ENCODE measurements around the gene IL18R1. TPM values are rescaled to one million over a fixed set of nuclear protein-coding genes. Genes with fewer than 3 reads are reported as not detected.

The IL18R1 gene
- polyA plus RNA-seq, 1 donor (not counting 4 experiments of a cell fraction or from before 2014, with no cell fraction given), result 1.7 TPM

DNA sequence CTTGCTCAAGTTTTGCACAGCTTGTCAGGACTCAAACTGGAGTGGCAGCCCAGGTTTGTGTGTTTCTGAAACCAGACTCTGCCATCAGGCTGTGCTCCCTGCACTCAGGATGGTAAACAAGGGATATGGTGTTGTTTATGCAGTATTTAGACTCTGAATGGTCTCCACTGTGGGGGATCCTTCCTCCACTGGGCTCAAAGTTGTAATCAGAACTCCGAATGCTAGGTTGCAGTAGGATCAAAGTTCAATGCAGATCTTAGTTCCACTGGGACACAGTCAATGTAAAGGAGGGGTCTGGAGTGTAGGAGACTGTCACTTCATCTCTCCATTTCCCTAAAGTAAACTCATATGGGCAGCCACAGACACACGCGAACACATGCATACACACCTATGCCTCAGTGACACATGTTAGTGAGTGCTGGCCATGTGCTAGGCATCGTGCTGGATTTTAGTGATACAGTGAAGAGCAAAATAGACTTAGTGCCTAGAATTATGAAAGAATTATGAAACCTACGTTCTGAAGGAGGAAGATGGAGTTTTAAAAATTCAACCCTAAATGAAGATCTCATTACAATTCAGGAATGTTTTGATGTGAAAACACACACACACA, 6.1 kb downstream of the IL18R1 start:
- Histone ChIP-seq H3K9me1 (ENCODE audit: control insufficient read depth, extremely low read depth, insufficient read depth, low read length) (no peaks in the 10 kb centered on the region), H2AFZ (ENCODE audit: control insufficient read depth, low read length) (no peak overlapping the region), H3K36me3 (ENCODE audit: control insufficient read depth in 2 of 2, extremely low read depth in 1 of 2, insufficient read depth in 2 of 2, low read length in 2 of 2) (no peaks in the 10 kb centered on the region), H3K4me2 (ENCODE audit: control insufficient read depth, extremely low read depth, insufficient read depth, low read depth, low read length) (no peak overlapping the region), H3K27ac (ENCODE audit: control insufficient read depth, insufficient read depth, low read length) (no peak overlapping the region), H3K4me1 (ENCODE audit: control insufficient read depth, extremely low read depth, insufficient read depth, low read length) (peaks cover 10% of the 10 kb centered on the region), H3K9me3 (ENCODE audit: control insufficient read depth, low read depth, low read length) (peaks cover 2% of the 10 kb centered on the region), H4K20me1 (ENCODE audit: control insufficient read depth, extremely low read depth, insufficient read depth, low read length) (no peaks in the 10 kb centered on the region), H3K9ac (ENCODE audit: control insufficient read depth, extremely low read depth, insufficient read depth, low read length) (no peak overlapping the region), H3K27me3 (ENCODE audit: control insufficient read depth, extremely low read depth, insufficient read depth, low read length) (no peaks in the 10 kb centered on the region), H3K4me3 (ENCODE audit: control insufficient read depth in 2 of 3, extremely low read depth in 1 of 3, insufficient read depth in 2 of 3, low read depth in 1 of 3, low read length in 3 of 3) (no peak overlapping the region), H3K79me2 (ENCODE audit: control insufficient read depth, insufficient read depth, low read length) (no peaks in the 10 kb centered on the region)
- TF ChIP-seq, protein P1, sequence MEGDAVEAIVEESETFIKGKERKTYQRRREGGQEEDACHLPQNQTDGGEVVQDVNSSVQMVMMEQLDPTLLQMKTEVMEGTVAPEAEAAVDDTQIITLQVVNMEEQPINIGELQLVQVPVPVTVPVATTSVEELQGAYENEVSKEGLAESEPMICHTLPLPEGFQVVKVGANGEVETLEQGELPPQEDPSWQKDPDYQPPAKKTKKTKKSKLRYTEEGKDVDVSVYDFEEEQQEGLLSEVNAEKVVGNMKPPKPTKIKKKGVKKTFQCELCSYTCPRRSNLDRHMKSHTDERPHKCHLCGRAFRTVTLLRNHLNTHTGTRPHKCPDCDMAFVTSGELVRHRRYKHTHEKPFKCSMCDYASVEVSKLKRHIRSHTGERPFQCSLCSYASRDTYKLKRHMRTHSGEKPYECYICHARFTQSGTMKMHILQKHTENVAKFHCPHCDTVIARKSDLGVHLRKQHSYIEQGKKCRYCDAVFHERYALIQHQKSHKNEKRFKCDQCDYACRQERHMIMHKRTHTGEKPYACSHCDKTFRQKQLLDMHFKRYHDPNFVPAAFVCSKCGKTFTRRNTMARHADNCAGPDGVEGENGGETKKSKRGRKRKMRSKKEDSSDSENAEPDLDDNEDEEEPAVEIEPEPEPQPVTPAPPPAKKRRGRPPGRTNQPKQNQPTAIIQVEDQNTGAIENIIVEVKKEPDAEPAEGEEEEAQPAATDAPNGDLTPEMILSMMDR (optimal IDR thresholded peaks at IDR 0.05 in 1 of 3, IDR thresholded peaks at IDR 0.05 in 1 of 3, conservative IDR thresholded peaks at IDR 0.05 in 1 of 3; ENCODE audit: extremely low read depth in 1 of 3, insufficient read depth in 2 of 3, low read length in 3 of 3), result no peak
- no peak for TF ChIP-seq EZH2 (IDR thresholded peaks at IDR 0.05; ENCODE audit: low read length)
- dilution Hi-C loops (cut with MboI; ENCODE audit: extremely low pct_ligation_motif_present, low sequenced_read_pairs), result no loop called here
- DNase-seq (ENCODE audit: low read depth, low spot score), result no peak
- no peak for FAIRE-seq

- no peaks in the 10 kb centered on the region for H3K4me1 ChIP-seq (ENCODE audit: control insufficient read depth, extremely low read depth, insufficient read depth, low read length)
- peaks cover 2% of the 10 kb centered on the region for H3K9me3 ChIP-seq (ENCODE audit: control insufficient read depth, low read depth, low read length)
- peaks cover 0 to 2% of the 10 kb centered on the region in 2 experiments for H3K36me3 ChIP-seq (ENCODE audit: control insufficient read depth in 2 of 2, extremely low read depth in 1 of 2, insufficient read depth in 2 of 2, low read length in 2 of 2)
- H3K9ac ChIP-seq (ENCODE audit: control insufficient read depth, extremely low read depth, insufficient read depth, low read length), result no peak overlapping the region
- no peak overlapping the region for H3K4me2 ChIP-seq (ENCODE audit: control insufficient read depth, extremely low read depth, insufficient read depth, low read depth, low read length)
- no peak for DNase-seq (ENCODE audit: low read depth, low spot score)
- H3K79me2 ChIP-seq (ENCODE audit: control insufficient read depth, insufficient read depth, low read length), result no peaks in the 10 kb centered on the region
- H4K20me1 ChIP-seq (ENCODE audit: control insufficient read depth, extremely low read depth, insufficient read depth, low read length), result no peaks in the 10 kb centered on the region
- H3K4me3 ChIP-seq (ENCODE audit: control insufficient read depth in 2 of 3, extremely low read depth in 1 of 3, insufficient read depth in 2 of 3, low read depth in 1 of 3, low read length in 3 of 3), result no peak overlapping the region
- no peak overlapping the region for H2AFZ ChIP-seq (ENCODE audit: control insufficient read depth, low read length)
- TF ChIP-seq, protein P1 (optimal IDR thresholded peaks at IDR 0.05 in 1 of 3, IDR thresholded peaks at IDR 0.05 in 1 of 3, conservative IDR thresholded peaks at IDR 0.05 in 1 of 3; ENCODE audit: extremely low read depth in 1 of 3, insufficient read depth in 2 of 3, low read length in 3 of 3), result no peak
- no peak for TF ChIP-seq EZH2 (IDR thresholded peaks at IDR 0.05; ENCODE audit: low read length)
- no peaks in the 10 kb centered on the region for H3K27me3 ChIP-seq (ENCODE audit: control insufficient read depth, extremely low read depth, insufficient read depth, low read length)
- dilution Hi-C loops (cut with MboI; ENCODE audit: extremely low pct_ligation_motif_present, low sequenced_read_pairs), result no loop called here
- no peak overlapping the region for H3K27ac ChIP-seq (ENCODE audit: control insufficient read depth, insufficient read depth, low read length)
- H3K9me1 ChIP-seq (ENCODE audit: control insufficient read depth, extremely low read depth, insufficient read depth, low read length), result no peaks in the 10 kb centered on the region
- FAIRE-seq, result no peak
Measured at GRCh38 chr2:102365763-102366162, 10.2 kb downstream of the IL18R1 start.
